Measurements from ENCODE around the gene CLCN2.

GRCh38 chr3:184323696-184324095 is 37.7 kb downstream of the CLCN2 start:
- TF ChIP-seq POLR2AphosphoS5 (IDR thresholded peaks at IDR 0.05; ENCODE audit: low read depth): no peak
- TF ChIP-seq, protein P1, sequence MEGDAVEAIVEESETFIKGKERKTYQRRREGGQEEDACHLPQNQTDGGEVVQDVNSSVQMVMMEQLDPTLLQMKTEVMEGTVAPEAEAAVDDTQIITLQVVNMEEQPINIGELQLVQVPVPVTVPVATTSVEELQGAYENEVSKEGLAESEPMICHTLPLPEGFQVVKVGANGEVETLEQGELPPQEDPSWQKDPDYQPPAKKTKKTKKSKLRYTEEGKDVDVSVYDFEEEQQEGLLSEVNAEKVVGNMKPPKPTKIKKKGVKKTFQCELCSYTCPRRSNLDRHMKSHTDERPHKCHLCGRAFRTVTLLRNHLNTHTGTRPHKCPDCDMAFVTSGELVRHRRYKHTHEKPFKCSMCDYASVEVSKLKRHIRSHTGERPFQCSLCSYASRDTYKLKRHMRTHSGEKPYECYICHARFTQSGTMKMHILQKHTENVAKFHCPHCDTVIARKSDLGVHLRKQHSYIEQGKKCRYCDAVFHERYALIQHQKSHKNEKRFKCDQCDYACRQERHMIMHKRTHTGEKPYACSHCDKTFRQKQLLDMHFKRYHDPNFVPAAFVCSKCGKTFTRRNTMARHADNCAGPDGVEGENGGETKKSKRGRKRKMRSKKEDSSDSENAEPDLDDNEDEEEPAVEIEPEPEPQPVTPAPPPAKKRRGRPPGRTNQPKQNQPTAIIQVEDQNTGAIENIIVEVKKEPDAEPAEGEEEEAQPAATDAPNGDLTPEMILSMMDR (IDR thresholded peaks at IDR 0.05; ENCODE audit: insufficient read depth, low read length): no peak
- TF ChIP-seq REST (IDR thresholded peaks at IDR 0.05; ENCODE audit: insufficient replicate concordance, low read depth): no peak
